ENCODE data around the gene NANP. TPM values are rescaled to one million over a fixed set of nuclear protein-coding genes. Genes with fewer than 3 reads are reported as not detected.

The NANP gene
- total and polyA plus RNA-seq, 9 of the 15 experiments (the other 6 are each of a cell fraction or from before 2014, with no cell fraction given), result 5.4 to 8.4 (median 6.9) TPM

- TF ChIP-seq, protein P1, sequence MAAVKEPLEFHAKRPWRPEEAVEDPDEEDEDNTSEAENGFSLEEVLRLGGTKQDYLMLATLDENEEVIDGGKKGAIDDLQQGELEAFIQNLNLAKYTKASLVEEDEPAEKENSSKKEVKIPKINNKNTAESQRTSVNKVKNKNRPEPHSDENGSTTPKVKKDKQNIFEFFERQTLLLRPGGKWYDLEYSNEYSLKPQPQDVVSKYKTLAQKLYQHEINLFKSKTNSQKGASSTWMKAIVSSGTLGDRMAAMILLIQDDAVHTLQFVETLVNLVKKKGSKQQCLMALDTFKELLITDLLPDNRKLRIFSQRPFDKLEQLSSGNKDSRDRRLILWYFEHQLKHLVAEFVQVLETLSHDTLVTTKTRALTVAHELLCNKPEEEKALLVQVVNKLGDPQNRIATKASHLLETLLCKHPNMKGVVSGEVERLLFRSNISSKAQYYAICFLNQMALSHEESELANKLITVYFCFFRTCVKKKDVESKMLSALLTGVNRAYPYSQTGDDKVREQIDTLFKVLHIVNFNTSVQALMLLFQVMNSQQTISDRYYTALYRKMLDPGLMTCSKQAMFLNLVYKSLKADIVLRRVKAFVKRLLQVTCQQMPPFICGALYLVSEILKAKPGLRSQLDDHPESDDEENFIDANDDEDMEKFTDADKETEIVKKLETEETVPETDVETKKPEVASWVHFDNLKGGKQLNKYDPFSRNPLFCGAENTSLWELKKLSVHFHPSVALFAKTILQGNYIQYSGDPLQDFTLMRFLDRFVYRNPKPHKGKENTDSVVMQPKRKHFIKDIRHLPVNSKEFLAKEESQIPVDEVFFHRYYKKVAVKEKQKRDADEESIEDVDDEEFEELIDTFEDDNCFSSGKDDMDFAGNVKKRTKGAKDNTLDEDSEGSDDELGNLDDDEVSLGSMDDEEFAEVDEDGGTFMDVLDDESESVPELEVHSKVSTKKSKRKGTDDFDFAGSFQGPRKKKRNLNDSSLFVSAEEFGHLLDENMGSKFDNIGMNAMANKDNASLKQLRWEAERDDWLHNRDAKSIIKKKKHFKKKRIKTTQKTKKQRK (IDR thresholded peaks at IDR 0.05; ENCODE audit: borderline replicate concordance, low read depth, low read length), result no peak
- TF ChIP-seq MCM7 (IDR thresholded peaks at IDR 0.05) (no peak), TCF7L2 (IDR thresholded peaks at IDR 0.05; ENCODE audit: low read depth, low read length) (no peak), TEAD1 (CRISPR knock-in tag; IDR thresholded peaks at IDR 0.05) (peak in 1 of 2 experiments; percentile 59; a peak in 1 of 4 replicates), NFYB (IDR thresholded peaks at IDR 0.05; ENCODE audit: extremely low read depth, insufficient read length) (no peak), TBP (optimal IDR thresholded peaks at IDR 0.05; ENCODE audit: low read depth, low read length) (peak; percentile 76), CBX3 (IDR thresholded peaks at IDR 0.05; ENCODE audit: borderline replicate concordance in 1 of 2, low read length in 2 of 2) (no peak), ZNF431 (CRISPR knock-in tag; IDR thresholded peaks at IDR 0.05) (0 out of 2 replicates have a peak, but pooled peaks have one; percentile 1), ZNF707 (CRISPR knock-in tag; conservative IDR thresholded peaks at IDR 0.05) (no peak), ZBTB17 (CRISPR knock-in tag; IDR thresholded peaks at IDR 0.05) (0 out of 2 replicates have a peak, but pooled peaks have one; percentile 51), ZNF140 (CRISPR knock-in tag; IDR thresholded peaks at IDR 0.05) (no peak), TAF7 (tag; IDR thresholded peaks at IDR 0.05) (peak; percentile 57; the same call in 1 of the 2 replicates), SMAD1 (IDR thresholded peaks at IDR 0.05; ENCODE audit: low read depth, low read length, partially characterized antibody) (peak; percentile 7), TCF3 (CRISPR knock-in tag; IDR thresholded peaks at IDR 0.05) (no peak), RBM39 (optimal IDR thresholded peaks at IDR 0.05; ENCODE audit: low read depth, low read length) (no peak), SAFB2 (IDR thresholded peaks at IDR 0.05; ENCODE audit: borderline replicate concordance, low read depth, low read length, severe bottlenecking) (no peak), MAZ (CRISPR knock-in tag; conservative IDR thresholded peaks at IDR 0.05 in 1 of 2, IDR thresholded peaks at IDR 0.05 in 1 of 2) (peak in 1 of 2 experiments; percentile 41; a peak in 3 of 4 replicates), NFXL1 (CRISPR knock-in tag; IDR thresholded peaks at IDR 0.05) (no peak), SLC30A9 (CRISPR knock-in tag; IDR thresholded peaks at IDR 0.05) (no peak)
- TF ChIP-seq, protein P2, sequence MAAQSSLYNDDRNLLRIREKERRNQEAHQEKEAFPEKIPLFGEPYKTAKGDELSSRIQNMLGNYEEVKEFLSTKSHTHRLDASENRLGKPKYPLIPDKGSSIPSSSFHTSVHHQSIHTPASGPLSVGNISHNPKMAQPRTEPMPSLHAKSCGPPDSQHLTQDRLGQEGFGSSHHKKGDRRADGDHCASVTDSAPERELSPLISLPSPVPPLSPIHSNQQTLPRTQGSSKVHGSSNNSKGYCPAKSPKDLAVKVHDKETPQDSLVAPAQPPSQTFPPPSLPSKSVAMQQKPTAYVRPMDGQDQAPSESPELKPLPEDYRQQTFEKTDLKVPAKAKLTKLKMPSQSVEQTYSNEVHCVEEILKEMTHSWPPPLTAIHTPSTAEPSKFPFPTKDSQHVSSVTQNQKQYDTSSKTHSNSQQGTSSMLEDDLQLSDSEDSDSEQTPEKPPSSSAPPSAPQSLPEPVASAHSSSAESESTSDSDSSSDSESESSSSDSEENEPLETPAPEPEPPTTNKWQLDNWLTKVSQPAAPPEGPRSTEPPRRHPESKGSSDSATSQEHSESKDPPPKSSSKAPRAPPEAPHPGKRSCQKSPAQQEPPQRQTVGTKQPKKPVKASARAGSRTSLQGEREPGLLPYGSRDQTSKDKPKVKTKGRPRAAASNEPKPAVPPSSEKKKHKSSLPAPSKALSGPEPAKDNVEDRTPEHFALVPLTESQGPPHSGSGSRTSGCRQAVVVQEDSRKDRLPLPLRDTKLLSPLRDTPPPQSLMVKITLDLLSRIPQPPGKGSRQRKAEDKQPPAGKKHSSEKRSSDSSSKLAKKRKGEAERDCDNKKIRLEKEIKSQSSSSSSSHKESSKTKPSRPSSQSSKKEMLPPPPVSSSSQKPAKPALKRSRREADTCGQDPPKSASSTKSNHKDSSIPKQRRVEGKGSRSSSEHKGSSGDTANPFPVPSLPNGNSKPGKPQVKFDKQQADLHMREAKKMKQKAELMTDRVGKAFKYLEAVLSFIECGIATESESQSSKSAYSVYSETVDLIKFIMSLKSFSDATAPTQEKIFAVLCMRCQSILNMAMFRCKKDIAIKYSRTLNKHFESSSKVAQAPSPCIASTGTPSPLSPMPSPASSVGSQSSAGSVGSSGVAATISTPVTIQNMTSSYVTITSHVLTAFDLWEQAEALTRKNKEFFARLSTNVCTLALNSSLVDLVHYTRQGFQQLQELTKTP (IDR thresholded peaks at IDR 0.05; ENCODE audit: low read depth in 1 of 2, partially characterized antibody in 2 of 2), result no peak
Measured at GRCh38 chr20:25623736-25624499, at the start of gene NANP (continued).
